GM12892 (cell line): ENCODE measurements around the gene MMAB.

Experiments used
- DNase-seq: peaks from one replicate; pipeline ENCODE4 v3.0.0; 2011; ENCODE audit not compliant: insufficient read length
- FAIRE-seq: peaks from 2 replicates; lab custom pipeline; 2011; peaks lifted over from hg19 to GRCh38; lab: Jason Lieb, UNC
- POLR2A ChIP-seq: IDR thresholded peaks from 2 replicates; pipeline ENCODE4 v1.6.1; 2011; ENCODE audit warnings: low read depth, low read length, control low read depth
- POLR2AphosphoS5 ChIP-seq: IDR thresholded peaks from 2 replicates; pipeline ENCODE4 v1.6.1; 2011; ENCODE audit warnings: low read depth, low read length, control low read depth
- TAF1 ChIP-seq: IDR thresholded peaks from 2 replicates; pipeline ENCODE4 v1.6.1; 2011; ENCODE audit warnings: low read depth, mild to moderate bottlenecking, control low read depth, low read length, borderline replicate concordance

MMAB gene

DNA sequence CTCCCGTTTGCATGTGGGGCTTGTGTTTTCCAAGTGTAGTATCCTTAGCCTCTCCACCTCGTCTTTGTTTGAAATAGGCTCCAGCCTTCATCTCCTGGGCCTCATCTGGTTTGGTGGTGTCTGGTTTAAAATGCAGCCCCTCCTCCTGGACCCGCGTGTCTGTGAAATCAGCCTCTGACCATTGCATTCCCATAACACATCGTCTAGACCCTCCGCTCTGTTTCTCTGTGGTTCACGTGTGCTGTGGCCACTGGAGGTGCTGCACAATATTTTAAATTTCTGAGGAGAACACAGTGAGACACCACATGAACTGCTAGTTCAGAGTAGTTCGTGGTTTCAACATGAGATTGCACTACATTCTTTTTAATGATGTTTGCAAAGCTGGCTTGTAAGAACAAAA, 60.3 kb downstream of the MMAB start:
- FAIRE-seq (no peak), DNase-seq (no peak)
- TF ChIP-seq POLR2A: no peak
- TF ChIP-seq TAF1: no peak
- no peak for TF ChIP-seq POLR2AphosphoS5

- FAIRE-seq (no peak), DNase-seq (no peak)
- no peak for TF ChIP-seq POLR2AphosphoS5
- TF ChIP-seq TAF1: no peak
- no peak for TF ChIP-seq POLR2A
Observed at GRCh38 chr12:109512608-109513007, 60.7 kb downstream of the MMAB start.

- no peak for FAIRE-seq
- TF ChIP-seq TAF1: no peak
- no peak for TF ChIP-seq POLR2AphosphoS5
- no peak for TF ChIP-seq POLR2A
- no peak for DNase-seq
Observed at GRCh38 chr12:109510196-109510595, 63.1 kb downstream of the MMAB start.

DNA sequence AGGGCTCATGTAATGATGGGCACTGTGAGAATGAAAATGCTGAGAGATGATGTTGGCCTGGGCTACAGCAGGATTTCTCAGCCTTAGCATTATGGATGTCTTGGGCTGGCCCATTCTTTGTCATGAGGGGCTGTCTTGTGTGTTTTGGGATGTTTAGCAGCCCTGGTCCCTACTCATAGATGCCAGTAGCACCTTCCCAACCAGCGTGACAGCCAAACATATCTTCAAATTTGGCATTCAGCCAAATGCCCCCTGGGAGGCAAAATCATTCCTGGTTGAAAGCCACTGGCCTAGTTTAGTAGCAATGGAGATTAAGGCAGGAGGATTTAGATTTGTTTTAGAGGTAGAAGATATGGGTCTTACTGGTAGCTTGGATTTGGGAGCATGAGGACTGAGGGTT, 69.2 kb downstream of the MMAB start:
- no peak for FAIRE-seq
- DNase-seq: no peak
- TF ChIP-seq POLR2AphosphoS5 (no peak), TAF1 (no peak), POLR2A (no peak)
